ENCODE data around the gene CFAP77. TPM values are rescaled to one million over a fixed set of nuclear protein-coding genes. Genes with fewer than 3 reads are reported as not detected.

The CFAP77 gene
- total and polyA plus RNA-seq, 2 donors from 2014 or later, result 0.50 TPM; not detected in 1

GRCh38 chr9:132548751-132549640 lies 139.0 kb downstream of the CFAP77 start:
- Histone ChIP-seq H3K4me1 (ENCODE audit: control insufficient read depth in 2 of 3, insufficient read depth in 2 of 3, low read depth in 1 of 3, low read length in 3 of 3) (peaks cover 0 to 2% (median 0%) of the 10 kb centered on the region in 3 donors), H3K27ac (ENCODE audit: low read depth in 2 of 2, low read length in 2 of 2) (no peak overlapping the region), H3K27me3 (ENCODE audit: control insufficient read depth, insufficient read depth, low read length) (no peaks in the 10 kb centered on the region), H3K36me3 (ENCODE audit: control insufficient read depth in 2 of 3, insufficient read depth in 3 of 3, low read length in 3 of 3) (no peaks in the 10 kb centered on the region), H3K4me3 (ENCODE audit: low read length in 3 of 3) (no peak overlapping the region), H3K9me3 (ENCODE audit: control insufficient read depth in 2 of 3, insufficient read depth in 1 of 3, low read length in 3 of 3) (no peaks in the 10 kb centered on the region), H3K9ac (ENCODE audit: low read length in 3 of 3) (no peak overlapping the region)
- TF ChIP-seq CTCF (IDR thresholded peaks at IDR 0.05; ENCODE audit: borderline replicate concordance, extremely low read depth, insufficient read depth), result no peak
- no peak for FAIRE-seq
- peak in 3 of 5 donors; percentile 32 to 84 (median 79) for DNase-seq
- intact Hi-C loops (cut with DNase I), result no loop called here

GRCh38 chr9:132551556-132551955 lies 141.5 kb downstream of the CFAP77 start:
- DNase-seq (peak in 1 of 5 donors; percentile 10), FAIRE-seq (no peak)

GRCh38 chr9:132552041-132552440 lies 142.0 kb downstream of the CFAP77 start:
- Histone ChIP-seq H3K4me1 (ENCODE audit: control insufficient read depth in 2 of 3, insufficient read depth in 2 of 3, low read depth in 1 of 3, low read length in 3 of 3) (no peaks in the 10 kb centered on the region), H3K36me3 (ENCODE audit: control insufficient read depth in 2 of 3, insufficient read depth in 3 of 3, low read length in 3 of 3) (no peaks in the 10 kb centered on the region), H3K9me3 (ENCODE audit: control insufficient read depth in 2 of 3, insufficient read depth in 1 of 3, low read length in 3 of 3) (no peaks in the 10 kb centered on the region), H3K4me3 (ENCODE audit: low read length in 3 of 3) (no peak overlapping the region), H3K9ac (ENCODE audit: low read length in 3 of 3) (no peak overlapping the region), H3K27me3 (ENCODE audit: control insufficient read depth, insufficient read depth, low read length) (peaks cover 3% of the 10 kb centered on the region), H3K27ac (ENCODE audit: low read depth in 2 of 2, low read length in 2 of 2) (no peak overlapping the region)
- DNase-seq (peak in 1 of 5 donors; percentile 58), FAIRE-seq (no peak)
- intact Hi-C loops (cut with DNase I), result no loop called here
- TF ChIP-seq CTCF (IDR thresholded peaks at IDR 0.05; ENCODE audit: borderline replicate concordance, extremely low read depth, insufficient read depth), result no peak

More at GRCh38 chr9:132551556-132551955, 141.5 kb downstream of the CFAP77 start:
- H3K4me3 ChIP-seq (ENCODE audit: low read length in 3 of 3), result no peak overlapping the region
- H3K9ac ChIP-seq (ENCODE audit: low read length in 3 of 3), result no peak overlapping the region
- H3K36me3 ChIP-seq (ENCODE audit: control insufficient read depth in 2 of 3, insufficient read depth in 3 of 3, low read length in 3 of 3), result no peaks in the 10 kb centered on the region
- intact Hi-C loops (cut with DNase I), result no loop called here
- peaks cover 3% of the 10 kb centered on the region for H3K27me3 ChIP-seq (ENCODE audit: control insufficient read depth, insufficient read depth, low read length)
- no peaks in the 10 kb centered on the region for H3K9me3 ChIP-seq (ENCODE audit: control insufficient read depth in 2 of 3, insufficient read depth in 1 of 3, low read length in 3 of 3)
- no peak for TF ChIP-seq CTCF (IDR thresholded peaks at IDR 0.05; ENCODE audit: borderline replicate concordance, extremely low read depth, insufficient read depth)
- no peaks in the 10 kb centered on the region for H3K4me1 ChIP-seq (ENCODE audit: control insufficient read depth in 2 of 3, insufficient read depth in 2 of 3, low read depth in 1 of 3, low read length in 3 of 3)
- H3K27ac ChIP-seq (ENCODE audit: low read depth in 2 of 2, low read length in 2 of 2), result no peak overlapping the region
